Activated CD4-positive, alpha-beta T cell treated with anti-CD3 and anti-CD28 coated beads for 1 hour (primary cell): ENCODE measurements around the gene MC5R.
"Not testable (repeated sequence)": the region's sequence is repeated elsewhere in the genome, so short reads cannot be mapped to it uniquely, and the experiment has no call there.

Source experiments
- DNase-seq: peaks from one replicate; pipeline ENCODE4 v3.0.0-alpha.2; 2020

MC5R gene

GRCh38 chr18:13862898-13863297 is 38.9 kb downstream of the MC5R start:
- DNase-seq, result not testable (repeated sequence)

DNA sequence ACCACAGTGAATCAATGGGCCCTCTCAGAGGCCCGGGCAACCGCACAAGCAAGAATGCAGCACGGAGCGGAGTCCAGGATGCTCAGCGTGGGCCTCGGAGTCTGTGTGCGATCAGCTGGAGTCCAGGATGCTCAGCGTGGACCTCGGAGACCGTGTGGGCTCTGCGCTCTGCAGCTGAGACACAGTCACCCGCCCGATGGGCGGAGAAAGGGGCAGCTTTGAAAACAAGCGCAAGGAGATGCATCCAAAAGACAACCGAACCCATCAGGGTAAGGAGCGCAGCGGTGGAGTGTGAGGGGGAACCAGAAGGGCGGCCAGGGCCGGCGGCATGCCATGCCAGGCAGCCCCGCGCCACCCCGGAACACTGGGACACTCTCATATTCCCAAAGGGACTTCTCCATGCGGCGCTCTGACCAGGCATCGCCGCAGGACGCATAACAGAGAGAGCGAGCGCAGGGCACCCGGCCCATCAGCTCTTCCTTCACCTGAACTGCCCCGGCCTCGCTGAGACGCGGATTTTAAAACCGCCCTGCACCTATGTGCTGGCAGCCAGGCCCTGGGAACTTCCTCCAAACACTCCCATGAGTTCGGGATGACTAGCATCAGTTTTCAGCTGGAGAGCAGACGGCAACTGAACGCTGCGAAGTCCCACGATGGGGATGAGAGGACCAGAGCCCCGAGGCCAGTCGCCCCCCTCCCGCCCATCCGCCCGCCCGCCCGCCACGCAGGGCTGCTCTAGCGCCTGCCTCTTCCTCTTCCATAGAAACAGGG is 44.7 kb downstream of the MC5R start:
- no peak for DNase-seq

GRCh38 chr18:13871701-13872100 is 47.8 kb downstream of the MC5R start:
- DNase-seq, result no peak

DNA sequence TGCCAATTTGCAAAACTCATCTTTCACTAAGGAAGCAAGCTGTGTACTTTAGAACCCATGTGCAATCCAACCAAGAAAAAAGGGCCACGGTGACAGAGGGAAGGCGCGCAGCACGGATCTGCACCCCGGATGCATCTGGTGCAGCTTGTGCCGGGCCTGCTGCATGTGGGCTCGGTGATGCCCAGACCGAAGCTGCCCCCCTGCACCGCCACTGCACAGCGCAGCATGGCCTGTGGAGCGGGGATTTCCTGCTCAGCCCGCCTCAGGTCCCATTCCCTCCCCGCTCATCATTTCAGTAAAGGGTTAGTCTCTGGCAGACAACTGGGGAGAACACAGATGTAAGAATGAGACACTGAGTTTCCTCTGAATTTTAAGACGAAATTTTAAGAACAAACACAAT is 48.4 kb downstream of the MC5R start:
- no peak for DNase-seq

GRCh38 chr18:13872932-13873331 is 49.0 kb downstream of the MC5R start:
- DNase-seq, result no peak

DNA sequence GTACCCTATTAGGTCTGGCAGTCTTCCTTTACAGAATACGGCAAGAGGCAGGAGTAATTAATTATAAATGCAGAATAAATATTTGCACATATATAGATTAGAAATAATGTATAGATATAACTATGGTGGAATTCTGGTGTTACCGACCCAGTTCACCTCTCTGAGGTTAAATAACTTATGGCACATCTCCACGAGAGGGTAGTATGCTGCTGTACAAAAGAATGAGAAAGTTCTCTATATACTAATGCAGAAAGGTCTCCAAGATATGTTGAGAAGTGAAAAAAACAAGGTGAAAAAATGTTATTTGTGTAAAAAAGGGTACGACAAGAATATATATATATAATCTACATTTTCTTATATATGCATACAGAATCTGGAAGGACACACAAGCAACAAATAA is 50.6 kb downstream of the MC5R start:
- no peak for DNase-seq
